Heart right ventricle (tissue), 16 donors: ENCODE measurements around the gene TRPC1. TPM values are rescaled to one million over a fixed set of nuclear protein-coding genes. Genes with fewer than 3 reads are reported as not detected.
"Not testable (repeated sequence)": the region's sequence is repeated elsewhere in the genome, so short reads cannot be mapped to it uniquely, and the experiment has no call there.

Source experiments
- ATAC-seq, 8 donors: fragments of 200-7000 bp; cut with Tn5 transposase; one replicate each; pipeline ENCODE4 v1.9.1; 2020; ENCODE audit warnings: mild to moderate bottlenecking in 8 of 8, moderate library complexity in 8 of 8, moderate number of reproducible peaks in 1 of 8
- DNase-seq, 2 donors: peaks; one replicate each; pipeline ENCODE4 v3.0.0-alpha.2; 2020
- H3K27ac ChIP-seq, 10 donors: fragments of 200-600 bp; sonication (generic) in 2 of 10; one replicate each; pipeline versions ENCODE4 v1.5.0 to v1.8.0; 2020 to 2022; ENCODE audit warnings: mild to moderate bottlenecking in 3 of 10
- H3K27me3 ChIP-seq, 7 donors: fragments of 200-600 bp; one replicate each; pipeline ENCODE4 v1.8.0; 2021 to 2022; ENCODE audit warnings: mild to moderate bottlenecking in 2 of 7
- H3K36me3 ChIP-seq, 9 donors: fragments of 200-600 bp; sonication (generic) in 1 of 9; one replicate each; pipeline versions ENCODE4 v1.5.0 to v1.8.0; 2020 to 2022; ENCODE audit warnings: mild to moderate bottlenecking in 2 of 9
- H3K4me1 ChIP-seq, 9 donors: fragments of 200-600 bp; sonication (generic) in 1 of 9; one replicate each; pipeline versions ENCODE4 v1.5.0 to v1.8.0; 2020 to 2022; ENCODE audit warnings: mild to moderate bottlenecking in 4 of 9
- H3K4me3 ChIP-seq, 10 donors: fragments of 200-600 bp; sonication (generic) in 2 of 10; one replicate each; pipeline versions ENCODE4 v1.5.0 to v1.8.0; 2020 to 2022; ENCODE audit warnings: mild to moderate bottlenecking in 7 of 10, moderate library complexity in 2 of 10
- H3K9me3 ChIP-seq, 11 donors: fragments of 200-600 bp in 10 of 11; sonication (generic) in 2 of 11; one replicate each; pipeline versions ENCODE4 v1.5.0 to v1.8.0; 2013 to 2022; ENCODE audit warnings: mild to moderate bottlenecking in 2 of 11, control low read depth in 1 of 11, moderate library complexity in 1 of 11
- CTCF ChIP-seq, 9 donors: fragments of 200-600 bp; sonication (generic) in 2 of 9; IDR thresholded peaks; one replicate each; pipeline versions ENCODE4 v1.5.0 to v1.8.0; 2021 to 2022; ENCODE audit warnings: antibody characterized with exemption in 9 of 9, mild to moderate bottlenecking in 5 of 9, moderate library complexity in 1 of 9
- WGBS, 2 donors: extraction: QIAGEN DNeasy Blood & Tissue Kit; methylation state at CpG; one replicate each; pipeline ENCODE4 v1.1.7; 2013; ENCODE audit warnings: inconsistent platforms in 1 of 2; 5-methylcytosine and 5-hydroxymethylcytosine counted together
- intact Hi-C, 10 donors: fragments of 100-400 bp; cut with DNase I; formaldehyde crosslinking; loops; one replicate each; pipeline versions ENCODE4 v1.11.1 to v1.14.2; 2022
- polyA plus RNA-seq, 2 donors: library from polyadenylated mRNA; stranded (reverse); fragments of 200-250 nt; gene quantifications; one replicate each; pipeline ENCODE4 v1.2.3, GENCODE V29; 2013
- total RNA-seq, 10 donors: library from RNA; stranded (reverse); fragmentation: NEBNext Ultra II Directional in 3 of 10; extraction: Animal tissue kit (Norgen Biotek cat#: 25700) in 3 of 10; gene quantifications; one replicate each; pipeline versions ENCODE4 v1.2.1 to v1.2.4, GENCODE V29; 2021 to 2023
- donor health status: Arrhythmogenic right ventricular cardiomyopathy.
- donor health status: ischemic (EF 13 %, LVEDD 7.1; RV severe dilation, severe dysfunction).
- donor health status: healthy with polysubstance abuse.
- donor health status: DM: no; HTN: yes; CAD: no.
- donor health status: DM: no; HTN: no; CAD: no.
- donor health status: ischemic (EF 25% LVEDD 6.9; RV normal size, moderate dysfunction).
- donor health status: ischemic (EF 25% LVEDD 5.7; RV mildly dilated, moderate dysfunction).
- donor health status: healthy.
- donor health status: DM: yes; HTN: yes; CAD: no.
- donor health status: Ischemic cardiomyopathy.
- donor health status: ischemic (EF 35%, LVEDD 5.7; RV mildly dilated, moderate dysfunction).
- donor health status: nonischemic (EF 11% LVEDD 7.7; RV severe dilation, severe dysfunction).
- donor health status: DM: yes; HTN: yes; CAD: no.
- donor health status: PGD.
- donor health status: ischemic (EF 29% LVEDD 5.4; RV normal size, mild dysfunction).
- donor health status: nonischemic (EF 23%, LVEDD 6.1; RV moderate dilation, normal function).

TRPC1 gene
- total and polyA plus RNA-seq, 12 donors, result 2.1 to 22.4 (median 11.8) TPM

- Histone ChIP-seq H3K4me1 (peaks cover 0 to 22% (median 10%) of the 10 kb centered on the region in 9 donors), H3K9me3 (no peaks in the 10 kb centered on the region), H3K36me3 (no peaks in the 10 kb centered on the region), H3K27ac (peak overlapping the region; percentile 11 to 68 (median 58)), H3K4me3 (peak overlapping the region in 1 of 10 donors; percentile 1), H3K27me3 (no peaks in the 10 kb centered on the region)
- no peak for DNase-seq
- 75 to 78% methylated on average over 2 of the region's 2 CpGs for WGBS, 2 donors
- no peak for TF ChIP-seq CTCF (IDR thresholded peaks at IDR 0.05)
- intact Hi-C loops, result no loop called here
- peak in 5 of 8 donors; percentile 53 to 70 (median 62) for ATAC-seq
Observed at GRCh38 chr3:142734834-142735233, 11.0 kb downstream of the TRPC1 start.

- H3K9me3 ChIP-seq, result no peaks in the 10 kb centered on the region
- intact Hi-C loops, result no loop called here
Observed at GRCh38 chr3:142735462-142735861, 11.6 kb downstream of the TRPC1 start.

GRCh38 chr3:142738396-142738795 is 14.6 kb downstream of the TRPC1 start:
- Histone ChIP-seq H3K27ac (no peak overlapping the region), H3K4me1 (peaks cover 0 to 22% (median 10%) of the 10 kb centered on the region in 9 donors), H3K9me3 (no peaks in the 10 kb centered on the region), H3K36me3 (no peaks in the 10 kb centered on the region), H3K4me3 (no peak overlapping the region), H3K27me3 (no peaks in the 10 kb centered on the region)
- DNase-seq (no peak), ATAC-seq (no peak)
- intact Hi-C loops, result no loop called here
- TF ChIP-seq CTCF (IDR thresholded peaks at IDR 0.05), result no peak

More at GRCh38 chr3:142735462-142735861, 11.6 kb downstream of the TRPC1 start:
- Histone ChIP-seq H3K27me3 (no peaks in the 10 kb centered on the region), H3K27ac (peak overlapping the region in 9 of 10 donors; percentile 8 to 68 (median 60)), H3K36me3 (no peaks in the 10 kb centered on the region), H3K4me3 (no peak overlapping the region), H3K4me1 (peaks cover 0 to 22% (median 10%) of the 10 kb centered on the region in 9 donors)
- TF ChIP-seq CTCF (IDR thresholded peaks at IDR 0.05), result no peak
- DNase-seq, result no peak
- ATAC-seq, result peak in 7 of 8 donors; percentile 58 to 97 (median 88)

GRCh38 chr3:142746646-142747045 is 22.8 kb downstream of the TRPC1 start:
- intact Hi-C loops, result no loop called here
- DNase-seq, result no peak

GRCh38 chr3:142750531-142750930 is 26.7 kb downstream of the TRPC1 start:
- WGBS, 2 donors, result 95 to 98% methylated on average over 4 of the region's 4 CpGs
- intact Hi-C loops, result not testable (repeated sequence)

More at GRCh38 chr3:142746646-142747045, 22.8 kb downstream of the TRPC1 start:
- peaks cover 0 to 47% (median 22%) of the 10 kb centered on the region in 9 donors for H3K36me3 ChIP-seq
- no peaks in the 10 kb centered on the region for H3K4me1 ChIP-seq
- no peak overlapping the region for H3K4me3 ChIP-seq
- 95 to 96% methylated on average over 7 of the region's 7 CpGs for WGBS, 2 donors
- H3K27ac ChIP-seq, result no peak overlapping the region
- TF ChIP-seq CTCF (IDR thresholded peaks at IDR 0.05), result no peak
- peaks cover 0 to 17% (median 0%) of the 10 kb centered on the region in 11 donors for H3K9me3 ChIP-seq
- no peak for ATAC-seq
- H3K27me3 ChIP-seq, result no peaks in the 10 kb centered on the region

GRCh38 chr3:142752605-142753004 is 28.8 kb downstream of the TRPC1 start:
- ATAC-seq, H3K27me3 ChIP-seq, DNase-seq, H3K4me1 ChIP-seq, H3K4me3 ChIP-seq, H3K27ac ChIP-seq, intact Hi-C loops: not testable (repeated sequence)
- peaks cover 0 to 17% (median 0%) of the 10 kb centered on the region in 11 donors for H3K9me3 ChIP-seq
- peaks cover 0 to 45% (median 22%) of the 10 kb centered on the region in 9 donors for H3K36me3 ChIP-seq
- WGBS, 2 donors, result 85 to 93% methylated on average over 4 of the region's 4 CpGs

More at GRCh38 chr3:142750531-142750930, 26.7 kb downstream of the TRPC1 start:
- H3K4me3 ChIP-seq, H3K27me3 ChIP-seq, H3K27ac ChIP-seq, ATAC-seq, H3K4me1 ChIP-seq, DNase-seq: not testable (repeated sequence)
- peaks cover 0 to 17% (median 0%) of the 10 kb centered on the region in 11 donors for H3K9me3 ChIP-seq
- H3K36me3 ChIP-seq, result peaks cover 0 to 45% (median 22%) of the 10 kb centered on the region in 9 donors
